SK-N-SH treated with all-trans-retinoic acid at 6 μM for 48 hours (cell line): Measurements from ENCODE around the gene PRDM15.

ENCODE experiments used
- ATAC-seq: fragments of 200-7000 bp; cut with Tn5 transposase; 3 replicates; pipeline ENCODE4 v1.9.1; 2020; ENCODE audit warnings: mild to moderate bottlenecking, moderate library complexity
- BACH2 ChIP-seq: fragments of 250-450 bp; sonication (Bioruptor Pico); IDR thresholded peaks from 2 replicates; pipeline ENCODE4 v1.9.0; 2021; ENCODE audit warnings: mild to moderate bottlenecking, borderline replicate concordance
- CSRNP3 ChIP-seq: fragments of 250-450 bp; sonication (Bioruptor Pico); IDR thresholded peaks from 2 replicates; pipeline ENCODE4 v1.5.1; 2021; ENCODE audit warnings: mild to moderate bottlenecking, moderate library complexity
- ESRRG ChIP-seq: fragments of 250-450 bp; sonication (Bioruptor Pico); IDR thresholded peaks from 2 replicates; pipeline ENCODE4 v1.6.1; 2021; ENCODE audit warnings: mild to moderate bottlenecking
- GLIS3 ChIP-seq: fragments of 250-450 bp; sonication (Bioruptor Pico); IDR thresholded peaks from 2 replicates; pipeline ENCODE4 v1.5.0; 2020; ENCODE audit warnings: mild to moderate bottlenecking, moderate library complexity
- OSR1 ChIP-seq: fragments of 250-450 bp; sonication (Bioruptor Pico); IDR thresholded peaks from 2 replicates; pipeline ENCODE4 v1.8.0; 2022; ENCODE audit warnings: moderate library complexity, mild to moderate bottlenecking, inconsistent platforms
- PATZ1 ChIP-seq: fragments of 250-450 bp; sonication (Bioruptor Pico); IDR thresholded peaks from 2 replicates; pipeline ENCODE4 v1.8.0; 2020; ENCODE audit warnings: mild to moderate bottlenecking, moderate library complexity, borderline replicate concordance
- POU6F1 ChIP-seq: fragments of 250-450 bp; sonication (Bioruptor Pico); IDR thresholded peaks from 2 replicates; pipeline ENCODE4 v1.8.0; 2021; ENCODE audit warnings: low read depth, mild to moderate bottlenecking, moderate library complexity, borderline replicate concordance
- PPARA ChIP-seq: fragments of 250-450 bp; sonication (Bioruptor Pico); IDR thresholded peaks from 2 replicates; pipeline ENCODE4 v1.5.0; 2020; ENCODE audit warnings: mild to moderate bottlenecking, borderline replicate concordance
- RARB ChIP-seq: fragments of 250-450 bp; sonication (Bioruptor Pico); IDR thresholded peaks from 2 replicates; pipeline ENCODE4 v1.8.0; 2021; ENCODE audit warnings: mild to moderate bottlenecking, moderate library complexity
- TCF4 ChIP-seq: fragments of 250-450 bp; sonication (Bioruptor Pico); IDR thresholded peaks from 2 replicates; pipeline ENCODE4 v1.8.0; 2021; ENCODE audit warnings: mild to moderate bottlenecking, moderate library complexity, borderline replicate concordance
- TOX ChIP-seq: fragments of 250-450 bp; sonication (Bioruptor Pico); IDR thresholded peaks from 2 replicates; pipeline ENCODE4 v1.8.0; 2021; ENCODE audit warnings: mild to moderate bottlenecking, moderate library complexity, borderline replicate concordance
- TSHZ2 ChIP-seq: fragments of 250-450 bp; sonication (Bioruptor Pico); IDR thresholded peaks from 2 replicates; pipeline ENCODE4 v1.5.0; 2020; ENCODE audit warnings: mild to moderate bottlenecking, moderate library complexity
- ZC3H10 ChIP-seq: fragments of 250-450 bp; sonication (Bioruptor Pico); IDR thresholded peaks from 2 replicates; pipeline ENCODE4 v1.5.1; 2021; ENCODE audit warnings: mild to moderate bottlenecking, moderate library complexity
- ZFP3 ChIP-seq: fragments of 250-450 bp; sonication (Bioruptor Pico); IDR thresholded peaks from 2 replicates; pipeline ENCODE4 v1.5.0; 2020; ENCODE audit warnings: mild to moderate bottlenecking, moderate library complexity
- ZFP30 ChIP-seq: fragments of 450-650 bp; formaldehyde crosslinking; IDR thresholded peaks from 2 replicates; pipeline ENCODE4 v1.5.0; 2022; ENCODE audit warnings: mild to moderate bottlenecking, moderate library complexity
- ZNF565 ChIP-seq: fragments of 450-650 bp; formaldehyde crosslinking; conservative IDR thresholded peaks from 2 replicates; pipeline ENCODE4 v1.5.0; 2020; ENCODE audit warnings: low read depth, mild to moderate bottlenecking, moderate library complexity
- ZNF70 ChIP-seq: fragments of 450-650 bp; formaldehyde crosslinking; IDR thresholded peaks from 2 replicates; pipeline ENCODE4 v1.5.0; 2020; ENCODE audit warnings: mild to moderate bottlenecking, moderate library complexity
- ZNF8 ChIP-seq: fragments of 450-650 bp; formaldehyde crosslinking; IDR thresholded peaks from 2 replicates; pipeline ENCODE4 v1.5.0; 2020; ENCODE audit warnings: mild to moderate bottlenecking, moderate library complexity

The PRDM15 gene

GRCh38 chr21:41771625-41771945 is 107.6 kb downstream of the PRDM15 start:
- no peak for ATAC-seq
- no peak for TF ChIP-seq PATZ1 (CRISPR knock-in tag)
- no peak for TF ChIP-seq TOX (CRISPR knock-in tag)
- no peak for TF ChIP-seq OSR1 (CRISPR knock-in tag)
- no peak for TF ChIP-seq ESRRG (CRISPR knock-in tag)
- no peak for TF ChIP-seq ZNF70 (CRISPR knock-in tag)
- no peak for TF ChIP-seq ZNF8 (CRISPR knock-in tag)
- no peak for TF ChIP-seq RARB
- no peak for TF ChIP-seq CSRNP3 (CRISPR knock-in tag)
- no peak for TF ChIP-seq ZFP30 (CRISPR knock-in tag)
- TF ChIP-seq POU6F1 (CRISPR knock-in tag) = no peak
- TF ChIP-seq GLIS3 (CRISPR knock-in tag) = no peak
- no peak for TF ChIP-seq TSHZ2 (CRISPR knock-in tag)
- no peak for TF ChIP-seq TCF4 (CRISPR knock-in tag)
- TF ChIP-seq ZFP3 (CRISPR knock-in tag) = no peak
- no peak for TF ChIP-seq ZNF565
- TF ChIP-seq PPARA = no peak
- TF ChIP-seq, all 23 proteins: peak for 0

GRCh38 chr21:41770901-41771624 is 108.1 kb downstream of the PRDM15 start:
- TF ChIP-seq OSR1 (CRISPR knock-in tag) = no peak
- no peak for TF ChIP-seq ZNF70 (CRISPR knock-in tag)
- no peak for TF ChIP-seq RARB
- TF ChIP-seq PATZ1 (CRISPR knock-in tag) = no peak
- TF ChIP-seq ZFP30 (CRISPR knock-in tag) = no peak
- no peak for TF ChIP-seq BACH2 (CRISPR knock-in tag)
- no peak for TF ChIP-seq ZC3H10 (CRISPR knock-in tag)
- no peak for TF ChIP-seq GLIS3 (CRISPR knock-in tag)
- TF ChIP-seq TSHZ2 (CRISPR knock-in tag) = no peak
- no peak for TF ChIP-seq CSRNP3 (CRISPR knock-in tag)
- TF ChIP-seq TOX (CRISPR knock-in tag) = no peak
- TF ChIP-seq TCF4 (CRISPR knock-in tag) = no peak
- no peak for TF ChIP-seq ZNF565
- no peak for ATAC-seq
